ENCODE results near the gene AUTS2.

GRCh38 chr7:70539617-70540016 is 941.3 kb downstream of the AUTS2 start:
- TF ChIP-seq CTCF (IDR thresholded peaks at IDR 0.05; ENCODE audit: low read depth, low read length, missing input control): no peak
- TF ChIP-seq MAX (IDR thresholded peaks at IDR 0.05): no peak
- no peak for TF ChIP-seq REST (IDR thresholded peaks at IDR 0.05)
